ENCODE results near the gene CPED1.
"Not testable (repeated sequence)": the region's sequence is repeated elsewhere in the genome, so short reads cannot be mapped to it uniquely, and the experiment has no call there.

The CPED1 gene

GRCh38 chr7:121071662-121072061 is 83.2 kb downstream of the CPED1 start:
- DNase-seq (ENCODE audit: low read depth) = no peak

GRCh38 chr7:121072826-121073225 is 84.3 kb downstream of the CPED1 start:
- DNase-seq (ENCODE audit: low read depth) = no peak

- DNase-seq (ENCODE audit: low read depth) = no peak
These were observed 85.1 kb downstream of the CPED1 start for GRCh38 chr7:121073463-121074099.

- not testable (repeated sequence) for DNase-seq (ENCODE audit: low read depth)
These were observed 86.9 kb downstream of the CPED1 start for GRCh38 chr7:121075424-121075841.

- no peak for DNase-seq (ENCODE audit: low read depth)
These were observed 87.4 kb downstream of the CPED1 start for GRCh38 chr7:121075952-121076349.

GRCh38 chr7:121076350-121077164 is 88.0 kb downstream of the CPED1 start:
- DNase-seq (ENCODE audit: low read depth) = no peak

- no peak for DNase-seq (ENCODE audit: low read depth)
These were observed 88.7 kb downstream of the CPED1 start for GRCh38 chr7:121077165-121077630.

GRCh38 chr7:121078701-121079227 is 90.3 kb downstream of the CPED1 start:
- DNase-seq (ENCODE audit: low read depth) = no peak

- DNase-seq (ENCODE audit: low read depth) = no peak
These were observed 91.1 kb downstream of the CPED1 start for GRCh38 chr7:121079425-121080169.

GRCh38 chr7:121080257-121080912 is 91.9 kb downstream of the CPED1 start:
- DNase-seq (ENCODE audit: low read depth) = no peak

- no peak for DNase-seq (ENCODE audit: low read depth)
These were observed 92.4 kb downstream of the CPED1 start for GRCh38 chr7:121080913-121081326.

- DNase-seq (ENCODE audit: low read depth) = no peak
These were observed 92.9 kb downstream of the CPED1 start for GRCh38 chr7:121081327-121081936.

GRCh38 chr7:121082400-121083101 is 94.0 kb downstream of the CPED1 start:
- no peak for DNase-seq (ENCODE audit: low read depth)

- DNase-seq (ENCODE audit: low read depth) = no peak
These were observed 94.8 kb downstream of the CPED1 start for GRCh38 chr7:121083138-121083789.

GRCh38 chr7:121083790-121084251 is 95.3 kb downstream of the CPED1 start:
- DNase-seq (ENCODE audit: low read depth) = no peak

GRCh38 chr7:121084256-121084655 is 95.7 kb downstream of the CPED1 start:
- DNase-seq (ENCODE audit: low read depth) = no peak

GRCh38 chr7:121084748-121085336 is 96.3 kb downstream of the CPED1 start:
- no peak for DNase-seq (ENCODE audit: low read depth)

- DNase-seq (ENCODE audit: low read depth) = no peak
These were observed 97.4 kb downstream of the CPED1 start for GRCh38 chr7:121085922-121086321.

GRCh38 chr7:121088870-121089269 is 100.4 kb downstream of the CPED1 start:
- DNase-seq (ENCODE audit: low read depth) = no peak

- DNase-seq (ENCODE audit: low read depth) = no peak
These were observed 106.3 kb downstream of the CPED1 start for GRCh38 chr7:121094829-121095228.

Measured in T follicular helper cell (primary cell).